GM19238 (cell line): ENCODE measurements around the gene LZTS2.
"Not testable (repeated sequence)": the region's sequence is repeated elsewhere in the genome, so short reads cannot be mapped to it uniquely, and the experiment has no call there.

ENCODE experiments used
- DNase-seq: peaks from one replicate; pipeline ENCODE4 v3.0.0; 2011; ENCODE audit warnings: low spot score; ENCODE audit not compliant: insufficient read length

LZTS2 gene, protein sequence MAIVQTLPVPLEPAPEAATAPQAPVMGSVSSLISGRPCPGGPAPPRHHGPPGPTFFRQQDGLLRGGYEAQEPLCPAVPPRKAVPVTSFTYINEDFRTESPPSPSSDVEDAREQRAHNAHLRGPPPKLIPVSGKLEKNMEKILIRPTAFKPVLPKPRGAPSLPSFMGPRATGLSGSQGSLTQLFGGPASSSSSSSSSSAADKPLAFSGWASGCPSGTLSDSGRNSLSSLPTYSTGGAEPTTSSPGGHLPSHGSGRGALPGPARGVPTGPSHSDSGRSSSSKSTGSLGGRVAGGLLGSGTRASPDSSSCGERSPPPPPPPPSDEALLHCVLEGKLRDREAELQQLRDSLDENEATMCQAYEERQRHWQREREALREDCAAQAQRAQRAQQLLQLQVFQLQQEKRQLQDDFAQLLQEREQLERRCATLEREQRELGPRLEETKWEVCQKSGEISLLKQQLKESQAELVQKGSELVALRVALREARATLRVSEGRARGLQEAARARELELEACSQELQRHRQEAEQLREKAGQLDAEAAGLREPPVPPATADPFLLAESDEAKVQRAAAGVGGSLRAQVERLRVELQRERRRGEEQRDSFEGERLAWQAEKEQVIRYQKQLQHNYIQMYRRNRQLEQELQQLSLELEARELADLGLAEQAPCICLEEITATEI

DNA sequence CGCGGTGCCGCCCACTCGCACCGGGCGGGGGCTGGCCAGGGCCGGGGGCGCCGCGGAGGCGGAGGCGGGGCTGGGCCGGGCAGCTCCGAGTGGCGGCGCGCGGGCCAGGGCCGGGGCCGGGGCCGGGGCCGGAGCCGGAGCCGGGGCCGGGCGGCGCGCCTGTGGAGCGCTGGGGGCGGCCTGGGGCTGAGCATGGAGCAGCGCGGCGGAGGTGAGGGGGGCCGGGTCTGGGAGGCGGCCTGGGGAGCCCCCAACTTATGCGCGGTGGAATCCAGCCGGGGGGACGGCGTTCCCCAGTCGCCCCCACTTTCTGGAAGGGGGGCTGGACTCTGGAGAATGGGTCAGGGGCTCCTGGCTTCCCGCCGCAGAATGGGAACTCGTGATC lies at the start of gene LZTS2:
Gene LZTS2, plus strand, starts transcription at position 67 of the 385 bp plus-strand sequence. CDS start 2,731 bp downstream, outside the sequence.
- DNase-seq: peak; percentile 46

DNA sequence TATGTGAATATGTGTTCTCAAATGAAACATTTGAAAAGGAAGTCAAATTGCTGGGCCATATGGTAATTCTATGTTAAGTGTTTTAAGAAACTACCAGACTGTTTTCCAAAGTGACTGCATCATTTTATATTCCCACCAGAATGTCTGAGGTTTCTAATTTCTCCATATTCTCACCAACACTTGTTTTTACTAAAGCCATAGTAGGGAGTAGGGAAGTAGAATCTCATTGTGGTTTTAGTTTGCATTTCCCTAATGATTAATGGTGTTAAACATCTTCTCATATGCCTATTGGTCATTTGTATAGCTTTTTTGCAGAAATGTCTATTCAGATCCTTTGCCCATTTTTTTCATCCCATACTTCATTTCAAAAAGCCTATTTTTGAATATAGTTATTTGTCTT lies 39.4 kb upstream of the LZTS2 start:
- no peak for DNase-seq

DNA sequence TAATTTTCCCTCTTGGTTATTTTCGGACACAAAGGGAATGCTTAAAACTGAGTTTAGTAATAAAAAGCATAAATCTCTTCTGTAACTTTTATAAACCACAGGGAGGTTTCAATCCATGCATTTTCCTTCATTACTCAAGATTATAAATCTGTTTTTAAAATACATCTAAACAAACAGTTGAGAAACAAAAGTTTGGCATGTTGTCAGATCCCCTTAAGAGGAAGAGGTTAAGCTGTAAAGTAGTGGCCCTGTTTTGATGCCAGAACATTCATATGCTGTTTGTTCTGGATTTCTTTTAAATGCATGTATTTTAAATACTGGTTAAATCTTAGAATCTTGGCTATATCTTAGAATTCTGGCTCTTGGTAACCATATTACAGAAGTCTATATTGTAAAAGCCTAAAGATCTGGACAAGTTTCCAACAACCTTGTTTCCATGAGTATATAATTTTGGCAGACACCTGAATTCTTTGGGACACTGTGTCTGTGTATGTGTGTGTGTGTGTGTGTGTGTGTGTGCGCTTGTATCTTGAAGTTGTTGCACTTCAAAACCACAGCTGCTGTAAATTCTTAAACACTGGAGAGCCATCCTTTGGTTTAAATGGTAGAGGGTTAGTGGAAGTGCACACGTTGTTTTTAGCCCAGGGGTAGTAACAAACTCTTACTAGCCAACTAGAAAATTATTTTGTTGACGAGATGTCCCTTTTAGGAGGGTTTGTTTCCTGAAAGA lies 37.1 kb upstream of the LZTS2 start:
- no peak for DNase-seq

DNA sequence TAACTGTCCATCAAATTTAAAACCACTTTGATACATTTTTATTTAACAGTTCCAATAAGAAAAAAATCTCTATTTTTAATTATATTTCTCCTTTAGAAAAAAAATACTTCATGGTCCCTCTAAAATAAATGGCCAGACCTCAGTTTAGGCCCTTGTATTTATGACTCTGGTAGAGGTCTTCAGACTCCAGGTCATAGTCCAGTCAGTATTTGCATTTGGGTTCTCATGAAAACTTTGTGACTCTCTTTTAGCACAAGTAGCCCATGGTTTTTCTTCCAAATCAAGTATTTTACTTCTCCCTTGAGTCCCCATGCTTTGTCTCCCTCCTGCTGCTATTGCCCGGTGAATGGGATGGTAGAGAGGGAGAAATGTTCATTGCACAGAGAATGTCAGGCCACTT lies 35.8 kb upstream of the LZTS2 start:
- no peak for DNase-seq

DNA sequence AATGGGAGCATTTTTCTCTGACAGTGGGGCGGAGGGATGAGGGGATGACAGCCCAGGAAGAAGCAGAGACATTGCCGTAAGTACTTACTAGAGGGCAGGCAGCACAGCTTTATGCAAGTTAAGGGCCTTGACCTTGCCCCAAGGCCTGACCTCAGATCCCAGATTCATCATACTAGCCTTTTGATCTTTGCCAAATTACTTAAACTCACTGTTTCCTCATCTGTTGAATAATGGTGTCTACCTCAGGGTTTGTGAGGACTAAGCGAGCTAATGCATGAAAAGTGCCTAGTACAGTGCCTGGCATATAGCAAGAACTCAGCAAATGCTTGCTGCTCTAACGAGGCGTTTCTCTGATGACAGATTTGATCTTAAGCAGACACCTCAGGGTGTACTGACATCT lies 33.8 kb upstream of the LZTS2 start:
- DNase-seq: no peak

DNA sequence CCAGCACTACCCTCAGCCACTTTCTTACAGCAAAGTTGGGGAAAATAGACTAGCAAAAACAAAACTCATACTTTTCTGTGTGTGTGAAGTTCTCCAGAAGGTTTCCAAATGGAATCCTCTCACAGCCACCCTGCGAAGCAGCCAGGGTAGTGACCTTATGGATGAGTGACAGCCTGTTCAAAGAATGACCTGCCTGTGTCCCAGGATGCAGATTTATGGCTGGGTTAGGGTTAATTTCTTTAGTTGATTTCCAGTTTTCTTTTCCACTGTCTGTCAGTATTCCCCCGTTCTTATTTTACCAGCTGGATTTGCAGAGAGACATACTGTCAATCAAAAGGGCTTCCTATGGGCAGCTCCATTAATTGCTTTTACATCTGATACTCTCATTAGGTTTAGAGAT lies 32.7 kb upstream of the LZTS2 start:
- no peak for DNase-seq

DNA sequence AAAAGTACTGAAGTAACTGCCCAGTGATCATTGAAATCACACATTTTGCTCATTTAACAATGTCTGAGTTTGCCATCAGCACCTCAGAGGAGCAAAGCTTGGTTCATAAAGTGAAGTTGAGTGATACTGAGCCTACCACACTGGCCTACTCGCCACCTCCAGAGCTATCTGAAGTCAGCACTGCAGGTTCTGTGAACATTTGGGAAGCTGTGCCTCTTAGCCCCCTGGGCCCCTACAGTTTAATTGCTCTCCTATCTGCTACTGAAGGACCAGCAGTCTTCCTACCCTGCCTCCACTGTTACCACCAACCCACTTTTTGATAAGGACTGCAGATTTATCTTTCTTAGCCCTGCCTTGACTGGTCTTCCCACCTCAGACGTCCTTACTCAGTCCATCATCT lies 32.3 kb upstream of the LZTS2 start:
- DNase-seq: no peak

DNA sequence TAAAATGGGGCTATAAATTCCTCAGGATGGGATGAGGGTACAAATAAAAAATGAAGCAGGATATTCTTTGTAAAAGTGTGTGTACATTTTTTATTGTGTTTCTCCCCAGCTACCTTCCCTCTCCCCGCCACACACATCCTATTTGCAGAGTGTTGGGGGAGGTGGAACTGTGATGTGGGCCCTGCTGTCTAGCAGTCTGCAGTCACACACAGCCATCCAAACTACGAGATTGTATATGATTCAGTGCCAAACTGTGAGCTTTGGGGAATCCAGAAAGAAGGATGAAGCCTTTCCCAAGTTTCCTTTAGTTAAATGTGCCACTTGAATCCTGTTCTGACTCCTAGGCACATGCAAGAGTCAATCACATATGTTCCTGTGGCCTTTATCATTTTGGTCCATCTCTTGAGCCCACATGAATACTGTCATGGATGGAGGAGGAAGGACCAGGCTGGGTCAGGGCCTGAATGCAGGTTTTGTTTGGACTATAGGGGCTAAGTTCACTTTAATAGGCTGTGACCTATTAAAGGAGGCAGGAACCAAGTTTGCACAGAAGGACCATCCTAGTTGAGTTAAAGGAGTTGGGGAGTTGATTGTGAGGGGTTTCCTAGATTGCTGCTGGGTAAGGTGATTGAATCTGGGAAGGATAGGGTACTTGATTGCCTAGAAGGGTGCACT lies 31.4 kb upstream of the LZTS2 start:
- DNase-seq: no peak

DNA sequence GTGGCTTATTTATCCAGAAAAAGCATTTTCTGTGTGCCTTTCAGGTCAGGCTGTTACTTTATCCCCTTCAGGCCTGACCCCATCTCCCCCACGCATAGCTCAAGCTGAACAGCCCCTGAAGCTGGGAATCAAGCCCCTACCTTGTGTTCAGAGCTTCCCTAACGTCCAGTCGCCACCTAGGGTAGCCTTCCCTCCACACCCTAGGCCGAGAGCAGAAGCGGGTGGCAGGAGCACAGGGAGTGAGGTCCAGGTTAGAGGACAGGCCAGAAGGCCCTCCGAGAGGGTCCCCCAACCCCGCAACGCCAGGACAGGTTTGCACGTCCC lies 30.8 kb upstream of the LZTS2 start:
- DNase-seq: no peak

DNA sequence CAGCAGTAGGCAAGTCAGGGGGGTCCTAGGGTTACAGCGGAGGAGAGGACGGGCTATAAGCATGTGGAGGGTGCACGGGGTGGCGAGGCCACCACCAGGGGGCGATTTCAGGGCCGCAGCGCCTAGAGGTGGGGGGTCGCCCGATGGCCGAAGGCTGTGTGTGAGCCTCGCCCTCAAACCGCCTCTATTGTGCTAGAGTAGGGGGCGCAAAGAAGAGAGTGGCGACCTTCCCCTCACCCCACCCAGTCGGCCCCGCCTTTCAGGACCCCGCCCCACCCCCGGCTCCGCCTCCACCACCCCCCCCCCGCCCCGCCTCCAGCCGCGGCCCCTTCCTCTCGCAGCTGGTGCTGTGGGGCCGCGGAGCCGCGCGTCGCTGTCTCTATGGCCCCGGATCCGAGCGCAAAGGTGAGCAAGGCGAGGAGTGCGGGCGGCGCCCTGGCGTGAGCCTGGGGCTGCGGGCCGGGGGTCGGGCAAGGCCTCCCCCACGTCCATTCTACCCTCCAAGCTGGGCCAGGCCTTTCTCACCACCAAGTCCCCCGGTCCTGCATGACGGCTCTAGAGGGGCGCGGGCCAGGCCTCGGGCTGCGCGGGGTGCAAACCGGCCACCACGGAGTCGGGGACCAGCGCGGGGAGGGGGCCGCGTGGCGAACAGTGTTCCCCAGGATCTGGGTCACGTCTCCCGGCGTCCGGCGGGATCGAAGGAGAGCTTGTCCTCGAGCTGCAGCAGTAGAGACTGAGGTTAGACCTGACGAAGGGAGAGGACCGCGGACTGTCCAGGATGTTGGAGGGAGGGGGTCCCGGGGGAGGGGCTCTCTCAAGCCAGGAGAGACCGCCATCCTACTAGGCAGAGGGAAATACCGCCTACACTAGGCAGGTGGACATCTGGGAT lies 30.2 kb upstream of the LZTS2 start, which contains the start of gene SEMA4G:
Gene SEMA4G, plus strand, starts transcription at position 318 of the 889 bp plus-strand sequence. CDS start 3,409 bp downstream, outside the sequence.
- DNase-seq: peak; percentile 57

DNA sequence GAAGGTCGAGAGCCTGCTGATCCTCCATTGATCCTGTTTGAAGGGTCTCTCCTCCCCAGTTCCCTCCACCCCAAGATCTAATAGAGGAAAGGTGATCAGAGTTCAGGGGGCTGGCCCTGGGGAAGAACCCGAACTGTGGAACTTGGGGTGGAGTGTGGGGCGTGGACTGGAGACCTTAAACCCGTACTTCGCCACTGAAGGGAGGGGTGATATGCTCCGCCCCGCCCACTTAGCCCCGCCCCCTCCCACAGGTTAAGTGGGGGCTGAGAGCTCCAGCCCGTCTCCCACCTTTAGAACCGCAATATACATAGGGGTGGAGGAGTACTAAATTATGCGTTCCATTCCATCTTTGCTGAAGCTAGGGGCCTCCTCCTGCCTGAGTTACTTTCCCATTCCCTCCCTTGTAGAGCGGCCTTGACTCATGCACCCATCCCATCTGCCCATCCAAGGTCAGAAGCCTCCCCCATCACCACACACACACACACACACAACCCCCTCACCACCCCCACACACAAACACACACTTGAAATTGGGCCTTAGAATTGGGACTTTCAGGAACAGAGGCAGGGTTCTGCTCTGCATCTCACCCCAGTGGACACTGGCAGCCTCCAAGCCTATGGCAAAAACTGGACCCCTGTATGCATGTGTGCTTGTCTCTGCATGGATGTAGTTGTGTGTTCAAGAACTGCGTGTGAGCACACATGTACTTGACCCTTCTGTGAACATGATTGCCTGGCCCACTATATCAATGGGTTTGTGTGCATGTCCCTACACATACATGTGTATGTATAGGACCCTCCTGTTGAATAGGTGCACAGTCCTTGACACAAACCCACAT lies 29.3 kb upstream of the LZTS2 start:
- no peak for DNase-seq

DNA sequence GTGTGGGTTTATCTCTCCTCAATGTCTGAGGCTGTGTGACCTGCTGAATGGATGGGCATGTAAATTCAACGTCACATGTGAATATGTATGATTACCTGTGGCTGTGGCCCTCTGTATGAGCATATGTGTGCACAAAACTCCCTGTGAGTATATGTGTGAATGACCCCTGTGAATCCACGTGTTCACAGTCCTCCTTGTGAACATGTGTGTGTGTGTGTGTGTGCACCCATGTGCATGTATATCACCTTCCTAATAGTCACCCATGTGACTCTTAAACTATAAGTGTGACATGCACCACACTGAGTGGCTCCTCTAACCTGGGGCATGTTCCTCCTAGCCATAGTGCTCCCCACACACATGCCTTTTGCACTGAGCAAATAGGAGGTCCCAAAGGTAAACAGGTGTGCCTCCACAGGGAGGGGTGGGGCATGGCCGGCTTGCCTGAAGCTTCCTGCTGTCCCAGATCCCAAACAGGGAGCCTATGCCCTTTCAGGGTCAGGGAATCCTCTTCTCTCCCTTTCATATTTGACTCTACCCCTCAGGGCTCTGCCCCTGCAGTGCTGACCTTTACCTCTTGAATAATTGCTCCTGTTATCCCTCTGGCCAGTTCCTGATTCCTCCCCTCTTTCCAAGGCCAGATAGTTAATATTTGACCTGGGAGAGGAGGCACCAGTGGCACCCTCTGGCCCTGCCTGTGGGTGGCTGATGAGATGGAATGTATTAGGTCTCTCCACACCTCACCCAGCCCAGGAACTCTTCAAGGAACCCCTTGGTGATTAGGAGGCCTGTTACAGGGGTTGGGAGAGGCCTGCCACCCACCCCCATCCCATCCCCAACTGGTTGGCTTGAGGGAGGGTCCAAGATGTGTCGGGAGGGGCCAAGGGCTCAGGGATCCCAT lies 28.4 kb upstream of the LZTS2 start:
- DNase-seq: no peak

DNA sequence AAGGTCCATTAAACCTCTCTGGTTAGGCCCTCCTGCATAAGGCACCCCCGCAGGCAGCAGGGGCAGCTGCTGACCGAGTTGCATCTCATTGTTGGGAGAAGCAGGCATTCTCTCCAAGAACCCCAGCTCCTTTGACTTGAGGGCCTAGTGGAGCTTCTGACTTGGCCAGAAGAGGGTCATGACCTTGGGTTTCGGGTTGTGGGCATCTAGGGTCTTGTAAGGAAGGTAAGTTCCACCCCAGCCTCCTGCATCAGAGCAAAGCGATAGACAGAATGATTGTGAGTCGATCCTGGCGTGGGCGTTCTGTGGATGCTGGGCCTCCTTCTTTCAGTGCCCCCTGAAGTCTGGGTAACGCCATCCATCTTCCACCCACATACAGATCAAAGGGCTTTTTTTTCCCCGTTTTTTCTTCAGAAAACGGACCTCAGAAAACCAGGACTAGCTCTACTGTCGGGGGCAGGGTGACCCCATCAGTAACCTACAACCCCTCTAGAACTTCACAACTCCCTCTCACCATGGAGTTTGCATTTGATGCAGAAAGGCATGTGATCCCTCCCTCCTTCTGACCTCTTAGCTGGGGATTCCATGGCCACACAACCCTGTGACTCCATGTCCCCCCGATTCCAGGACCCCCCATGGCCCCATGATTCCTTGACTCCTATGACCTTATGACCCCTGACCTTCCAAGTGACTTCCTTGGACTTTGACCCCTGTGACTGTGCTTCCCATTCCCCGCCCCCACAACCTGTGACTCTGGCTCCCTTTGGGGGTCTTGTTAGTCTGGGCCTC lies 27.3 kb upstream of the LZTS2 start:
- no peak for DNase-seq

DNA sequence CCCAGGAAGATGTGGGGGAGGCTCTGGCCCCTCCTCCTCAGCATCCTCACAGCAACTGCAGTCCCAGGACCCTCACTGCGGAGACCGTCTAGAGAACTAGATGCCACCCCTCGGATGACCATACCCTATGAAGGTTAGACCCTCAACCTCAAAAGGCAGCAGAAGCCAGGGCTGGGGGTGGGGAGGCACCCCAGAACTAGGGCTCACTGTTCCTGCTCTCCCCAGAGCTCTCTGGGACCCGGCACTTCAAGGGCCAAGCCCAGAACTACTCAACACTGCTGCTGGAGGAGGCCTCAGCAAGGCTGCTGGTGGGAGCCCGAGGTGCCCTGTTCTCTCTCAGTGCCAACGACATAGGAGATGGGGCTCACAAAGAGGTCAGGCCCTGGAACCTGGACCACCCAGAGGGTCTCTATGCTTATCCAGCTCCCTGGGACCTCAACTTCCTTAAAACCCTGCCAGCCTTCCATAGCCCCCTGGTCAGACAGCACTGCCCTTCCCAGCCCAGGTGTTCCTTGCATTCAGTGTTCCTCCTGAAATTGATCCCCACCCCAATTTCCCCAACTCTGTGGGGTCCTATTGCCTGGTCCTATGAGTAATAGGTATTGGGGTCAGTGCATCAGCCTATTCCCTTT lies 26.6 kb upstream of the LZTS2 start:
- DNase-seq: no peak

DNA sequence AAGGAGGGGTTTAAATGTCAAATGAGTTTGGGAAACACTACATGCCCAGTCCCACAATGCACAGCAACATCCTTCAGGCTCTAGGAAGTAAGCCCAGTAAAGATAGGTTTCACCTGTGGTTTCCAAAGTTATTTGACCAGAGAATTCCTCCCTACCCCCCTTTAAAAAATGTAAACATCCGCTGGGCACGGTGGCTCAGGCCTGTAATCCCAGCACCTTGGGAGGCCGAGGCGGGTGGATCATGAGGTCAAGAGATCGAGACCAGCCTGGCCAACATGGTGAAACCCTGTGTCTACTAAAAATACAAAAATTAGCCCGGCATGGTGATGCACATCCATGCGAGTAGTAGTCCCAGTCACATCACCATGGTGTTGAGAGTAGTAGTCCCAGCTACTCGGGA lies 24.2 kb upstream of the LZTS2 start:
- DNase-seq: not testable (repeated sequence)

DNA sequence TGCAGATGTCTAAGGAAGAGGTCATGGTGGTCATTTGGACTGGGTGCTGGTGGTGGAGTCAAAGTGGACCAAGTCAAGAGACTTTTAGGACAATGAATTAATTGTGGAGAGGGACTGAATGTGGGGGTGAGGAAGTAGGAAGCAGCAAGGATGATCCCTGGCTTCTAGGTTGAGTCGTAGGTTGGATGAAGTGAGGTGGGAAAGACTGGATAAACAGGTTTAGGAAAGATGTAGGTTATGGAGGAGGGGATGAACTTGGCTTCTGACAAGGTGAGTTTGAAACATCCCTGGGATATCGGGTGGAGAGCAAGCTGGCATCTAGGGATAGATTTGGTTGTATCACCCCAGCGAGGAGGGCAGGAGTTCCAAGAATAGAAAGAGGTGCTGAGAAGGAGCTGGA lies 22.7 kb upstream of the LZTS2 start:
- no peak for DNase-seq

DNA sequence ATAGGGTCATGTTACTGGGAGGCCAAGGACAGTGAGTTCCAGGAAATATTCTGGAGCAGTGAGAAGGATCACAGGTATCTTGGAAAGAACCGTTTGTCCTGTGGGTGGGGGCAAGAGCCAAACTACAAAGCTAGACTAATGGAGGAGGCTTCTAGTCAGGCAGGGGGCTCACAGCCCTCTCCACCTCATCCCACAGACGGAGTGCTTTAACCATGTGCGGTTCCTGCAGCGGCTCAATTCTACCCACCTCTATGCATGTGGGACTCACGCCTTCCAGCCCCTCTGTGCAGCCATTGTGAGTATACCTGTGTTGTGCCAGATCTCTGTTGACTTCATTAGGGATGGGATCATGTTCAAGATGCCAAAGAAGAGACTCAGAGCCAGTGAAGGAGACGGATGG lies 22.2 kb upstream of the LZTS2 start:
- DNase-seq: no peak
